Left lobe of liver (tissue), 2 donors: ENCODE results near the gene SLC34A3. TPM values are rescaled to one million over a fixed set of nuclear protein-coding genes. Genes with fewer than 3 reads are reported as not detected.

ENCODE experiments used
- ATAC-seq: fragments of 200-7000 bp; cut with Tn5 transposase; one replicate; pipeline ENCODE4 v1.9.1; 2020; ENCODE audit warnings: mild to moderate bottlenecking, moderate library complexity
- DNase-seq: peaks from one replicate; pipeline ENCODE4 v3.0.0-alpha.2; 2020; ENCODE audit warnings: low spot score
- total RNA-seq: library from RNA; stranded (reverse); gene quantifications from one replicate; pipeline ENCODE4 v1.2.1, GENCODE V29; 2021
- donor health status: DM: no; HTN: no; CAD: no; lungs with moderate emphysema.
- donor health status: DM: no; HTN: yes; CAD: no.

SLC34A3 gene
- total RNA-seq, 1 donor from 2014 or later, result not detected

GRCh38 chr9:137195525-137196220 is 35.0 kb upstream of the SLC34A3 start:
- ATAC-seq (peak; percentile 16), DNase-seq (no peak)

GRCh38 chr9:137198051-137198901 is 32.4 kb upstream of the SLC34A3 start:
- DNase-seq (peak; percentile 76), ATAC-seq (peak; percentile 6)

GRCh38 chr9:137198902-137199283 is 31.8 kb upstream of the SLC34A3 start:
- DNase-seq (no peak), ATAC-seq (no peak)

- ATAC-seq (no peak), DNase-seq (no peak)
These were observed 31.1 kb upstream of the SLC34A3 start for GRCh38 chr9:137199411-137200121.

- peak; percentile 81 for ATAC-seq
These were observed 30.1 kb upstream of the SLC34A3 start, which contains the start of gene TPRN for GRCh38 chr9:137200311-137201204. Gene TPRN, minus strand, starts transcription at chr9:137200741. Its CDS starts 30 bp downstream, at chr9:137200711.

GRCh38 chr9:137201205-137201868 is 29.4 kb upstream of the SLC34A3 start:
- ATAC-seq, result no peak

More at GRCh38 chr9:137200311-137201204, 30.1 kb upstream of the SLC34A3 start, which contains the start of gene TPRN:
- peak; percentile 100 for DNase-seq

GRCh38 chr9:137202966-137203365 is 27.7 kb upstream of the SLC34A3 start:
- DNase-seq (no peak), ATAC-seq (no peak)

More at GRCh38 chr9:137201205-137201868, 29.4 kb upstream of the SLC34A3 start:
- no peak for DNase-seq

- DNase-seq, result no peak
These were observed 26.0 kb upstream of the SLC34A3 start for GRCh38 chr9:137204731-137205125.

GRCh38 chr9:137205126-137206069 is 25.3 kb upstream of the SLC34A3 start, which contains the start of the genes NDOR1 and TMEM203:
Gene NDOR1, plus strand, starts transcription at chr9:137205700. Its CDS starts 78 bp downstream, at chr9:137205778.
Gene TMEM203, minus strand, starts transcription at chr9:137205648. Its CDS starts 234 bp downstream, at chr9:137205414.
- DNase-seq (peak; percentile 94), ATAC-seq (peak; percentile 57)

More at GRCh38 chr9:137204731-137205125, 26.0 kb upstream of the SLC34A3 start:
- ATAC-seq, result no peak

- no peak for ATAC-seq
- DNase-seq, result no peak
These were observed 24.1 kb upstream of the SLC34A3 start for GRCh38 chr9:137206602-137207001.

GRCh38 chr9:137211532-137211931 is 19.2 kb upstream of the SLC34A3 start:
- DNase-seq, result no peak
- no peak for ATAC-seq

GRCh38 chr9:137212520-137212919 is 18.2 kb upstream of the SLC34A3 start:
- DNase-seq (no peak), ATAC-seq (no peak)

- ATAC-seq, result no peak
- DNase-seq, result no peak
These were observed 17.3 kb upstream of the SLC34A3 start for GRCh38 chr9:137213160-137214060.

- DNase-seq (no peak), ATAC-seq (no peak)
These were observed 16.1 kb upstream of the SLC34A3 start for GRCh38 chr9:137214620-137215019.

GRCh38 chr9:137215196-137215986 is 15.3 kb upstream of the SLC34A3 start:
- no peak for ATAC-seq
- no peak for DNase-seq

- no peak for DNase-seq
- no peak for ATAC-seq
These were observed 14.3 kb upstream of the SLC34A3 start for GRCh38 chr9:137216188-137216965.
